ENCODE measurements around the gene SERPINB10. TPM values are rescaled to one million over a fixed set of nuclear protein-coding genes. Genes with fewer than 3 reads are reported as not detected.

Gene SERPINB10
- total and polyA plus RNA-seq, 4 donors, result 0.63 to 0.96 (median 0.64) TPM; not detected in 1

DNA sequence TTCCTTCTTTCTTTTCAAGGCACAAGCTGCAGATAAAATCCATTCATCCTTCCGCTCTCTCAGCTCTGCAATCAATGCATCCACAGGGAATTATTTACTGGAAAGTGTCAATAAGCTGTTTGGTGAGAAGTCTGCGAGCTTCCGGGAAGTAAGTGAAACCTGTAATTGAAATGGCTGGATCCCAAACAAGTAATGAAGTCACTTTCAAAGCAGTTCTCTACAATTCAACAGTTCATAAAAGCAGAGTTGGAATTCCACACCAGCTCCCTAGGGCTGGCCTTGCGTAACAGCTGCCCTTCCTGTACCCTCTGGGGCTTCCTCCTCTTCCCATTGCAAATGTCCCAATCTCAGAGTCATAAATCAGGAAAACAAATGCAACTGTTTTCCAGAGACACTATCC, 10.7 kb upstream of the SERPINB10 start:
- DNase-seq, result no peak
- H3K9ac ChIP-seq (ENCODE audit: insufficient read depth in 1 of 2, low read length in 2 of 2), result no peak overlapping the region
- H3K9me3 ChIP-seq (ENCODE audit: control insufficient read depth in 4 of 4, insufficient read depth in 3 of 4, low read length in 3 of 4), result no peaks in the 10 kb centered on the region
- TF ChIP-seq, protein P1, sequence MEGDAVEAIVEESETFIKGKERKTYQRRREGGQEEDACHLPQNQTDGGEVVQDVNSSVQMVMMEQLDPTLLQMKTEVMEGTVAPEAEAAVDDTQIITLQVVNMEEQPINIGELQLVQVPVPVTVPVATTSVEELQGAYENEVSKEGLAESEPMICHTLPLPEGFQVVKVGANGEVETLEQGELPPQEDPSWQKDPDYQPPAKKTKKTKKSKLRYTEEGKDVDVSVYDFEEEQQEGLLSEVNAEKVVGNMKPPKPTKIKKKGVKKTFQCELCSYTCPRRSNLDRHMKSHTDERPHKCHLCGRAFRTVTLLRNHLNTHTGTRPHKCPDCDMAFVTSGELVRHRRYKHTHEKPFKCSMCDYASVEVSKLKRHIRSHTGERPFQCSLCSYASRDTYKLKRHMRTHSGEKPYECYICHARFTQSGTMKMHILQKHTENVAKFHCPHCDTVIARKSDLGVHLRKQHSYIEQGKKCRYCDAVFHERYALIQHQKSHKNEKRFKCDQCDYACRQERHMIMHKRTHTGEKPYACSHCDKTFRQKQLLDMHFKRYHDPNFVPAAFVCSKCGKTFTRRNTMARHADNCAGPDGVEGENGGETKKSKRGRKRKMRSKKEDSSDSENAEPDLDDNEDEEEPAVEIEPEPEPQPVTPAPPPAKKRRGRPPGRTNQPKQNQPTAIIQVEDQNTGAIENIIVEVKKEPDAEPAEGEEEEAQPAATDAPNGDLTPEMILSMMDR (IDR thresholded peaks at IDR 0.05; ENCODE audit: control extremely low read depth, extremely low read depth), result no peak
- WGBS, 2 donors, result 67 to 70% methylated on average over 4 of the region's 4 CpGs
- no peaks in the 10 kb centered on the region for H3K27me3 ChIP-seq (ENCODE audit: control insufficient read depth in 3 of 3, insufficient read depth in 3 of 3, low read length in 2 of 3)
- no peak for ATAC-seq (ENCODE audit: insufficient read depth, low FRiP score)
- no peak overlapping the region for H3K4me3 ChIP-seq
- no peaks in the 10 kb centered on the region for H3K4me1 ChIP-seq (ENCODE audit: control insufficient read depth in 5 of 5, insufficient read depth in 5 of 5, low read length in 5 of 5)
- H3K36me3 ChIP-seq (ENCODE audit: control insufficient read depth in 4 of 4, insufficient read depth in 4 of 4, low read length in 4 of 4), result no peaks in the 10 kb centered on the region
- H3K27ac ChIP-seq (ENCODE audit: low read depth in 1 of 2, low read length in 1 of 2), result no peak overlapping the region

DNA sequence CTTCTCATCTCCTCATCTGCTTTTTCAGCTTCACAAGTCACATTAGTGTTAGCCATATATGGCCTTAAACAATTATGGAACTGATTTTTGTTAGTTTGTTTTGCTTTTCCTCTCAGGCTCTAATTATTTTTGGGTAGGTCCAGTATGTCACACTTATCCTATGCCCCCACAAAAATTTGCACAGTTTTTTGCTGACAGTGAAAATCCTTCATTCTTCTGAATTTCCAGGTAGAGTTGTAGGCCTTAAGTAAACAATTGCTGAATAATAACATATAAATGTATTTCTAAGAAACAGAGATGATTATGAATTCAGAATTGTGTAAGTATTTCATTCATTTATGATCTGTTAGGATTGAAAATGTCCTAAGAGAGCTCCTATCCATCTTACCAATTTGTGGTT, 8.6 kb upstream of the SERPINB10 start:
- DNase-seq (no peak), ATAC-seq (ENCODE audit: insufficient read depth, low FRiP score) (no peak)
- Histone ChIP-seq H3K9me3 (ENCODE audit: control insufficient read depth in 4 of 4, insufficient read depth in 3 of 4, low read length in 3 of 4) (no peaks in the 10 kb centered on the region), H3K36me3 (ENCODE audit: control insufficient read depth in 4 of 4, insufficient read depth in 4 of 4, low read length in 4 of 4) (no peaks in the 10 kb centered on the region), H3K4me1 (ENCODE audit: control insufficient read depth in 5 of 5, insufficient read depth in 5 of 5, low read length in 5 of 5) (no peaks in the 10 kb centered on the region), H3K9ac (ENCODE audit: insufficient read depth in 1 of 2, low read length in 2 of 2) (no peak overlapping the region), H3K4me3 (no peak overlapping the region), H3K27ac (ENCODE audit: low read depth in 1 of 2, low read length in 1 of 2) (no peak overlapping the region), H3K27me3 (ENCODE audit: control insufficient read depth in 3 of 3, insufficient read depth in 3 of 3, low read length in 2 of 3) (no peaks in the 10 kb centered on the region)
- TF ChIP-seq, protein P1 (IDR thresholded peaks at IDR 0.05; ENCODE audit: control extremely low read depth, extremely low read depth), result no peak

DNA sequence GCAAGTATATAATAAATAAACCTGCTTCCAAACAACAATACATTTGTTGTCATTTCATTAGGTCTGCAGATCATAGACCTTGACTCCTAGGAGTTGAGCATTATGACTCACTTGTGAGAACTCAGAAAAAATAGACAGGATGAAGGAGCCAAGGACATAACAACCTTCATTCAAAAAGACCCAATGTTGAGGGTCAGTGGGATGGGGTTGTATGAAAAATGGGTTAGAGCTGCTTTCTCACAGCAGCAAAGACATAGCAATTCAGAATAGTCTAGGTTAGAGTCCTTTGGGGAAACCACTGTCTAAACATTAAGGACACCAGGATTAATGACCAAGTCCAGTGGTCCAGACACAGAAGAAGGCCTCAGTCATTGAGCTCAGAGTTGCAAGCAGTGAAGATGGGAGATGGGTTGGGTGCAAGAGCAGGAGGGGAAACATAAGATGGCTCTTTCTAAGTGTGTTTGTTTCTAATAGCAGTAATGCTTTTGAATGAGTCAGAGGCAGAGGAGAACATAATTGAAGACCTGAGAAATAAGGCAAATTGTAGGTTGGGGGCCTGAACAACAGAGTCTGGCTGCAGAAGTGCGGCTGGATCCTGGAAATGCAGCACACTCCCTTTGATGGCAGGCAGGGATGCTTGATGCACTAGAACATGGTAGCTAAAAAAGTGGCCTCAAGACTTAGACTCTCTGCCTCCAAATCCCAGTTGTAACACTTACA, 3.7 kb upstream of the SERPINB10 start:
- H3K27ac ChIP-seq (ENCODE audit: low read depth in 1 of 2, low read length in 1 of 2), result no peak overlapping the region
- H3K27me3 ChIP-seq (ENCODE audit: control insufficient read depth in 3 of 3, insufficient read depth in 3 of 3, low read length in 2 of 3), result no peaks in the 10 kb centered on the region
- no peak overlapping the region for H3K9ac ChIP-seq (ENCODE audit: insufficient read depth in 1 of 2, low read length in 2 of 2)
- H3K36me3 ChIP-seq (ENCODE audit: control insufficient read depth in 4 of 4, insufficient read depth in 4 of 4, low read length in 4 of 4), result no peaks in the 10 kb centered on the region
- H3K4me1 ChIP-seq (ENCODE audit: control insufficient read depth in 5 of 5, insufficient read depth in 5 of 5, low read length in 5 of 5), result no peaks in the 10 kb centered on the region
- H3K4me3 ChIP-seq, result no peak overlapping the region
- TF ChIP-seq, protein P1 (IDR thresholded peaks at IDR 0.05; ENCODE audit: control extremely low read depth, extremely low read depth), result no peak
- no peak for DNase-seq
- H3K9me3 ChIP-seq (ENCODE audit: control insufficient read depth in 4 of 4, insufficient read depth in 3 of 4, low read length in 3 of 4), result no peaks in the 10 kb centered on the region
- ATAC-seq (ENCODE audit: insufficient read depth, low FRiP score), result no peak
- 95 to 96% methylated on average over 1 of the region's 1 CpG for WGBS, 2 donors

DNA sequence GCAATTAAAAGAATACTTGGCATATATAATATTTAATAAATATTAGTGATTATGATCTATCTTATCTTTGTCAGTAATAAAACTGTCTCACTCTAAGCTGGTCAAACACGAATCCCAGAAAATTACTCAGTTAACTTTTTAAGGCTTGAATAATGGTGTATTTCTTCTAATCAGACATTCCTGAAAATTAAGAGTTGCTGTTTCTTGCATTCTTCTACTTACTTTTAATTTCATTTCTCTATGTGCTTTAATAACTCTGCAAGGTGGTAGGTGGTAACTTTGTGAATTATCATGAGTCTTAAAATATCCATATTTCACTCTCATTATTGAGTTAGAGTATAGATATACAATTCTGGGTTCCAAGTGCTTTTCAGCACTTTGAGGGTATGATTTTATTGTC, 3.1 kb upstream of the SERPINB10 start:
- no peak overlapping the region for H3K27ac ChIP-seq (ENCODE audit: low read depth in 1 of 2, low read length in 1 of 2)
- H3K9ac ChIP-seq (ENCODE audit: insufficient read depth in 1 of 2, low read length in 2 of 2), result no peak overlapping the region
- H3K27me3 ChIP-seq (ENCODE audit: control insufficient read depth in 3 of 3, insufficient read depth in 3 of 3, low read length in 2 of 3), result no peaks in the 10 kb centered on the region
- TF ChIP-seq, protein P1 (IDR thresholded peaks at IDR 0.05; ENCODE audit: control extremely low read depth, extremely low read depth), result no peak
- H3K36me3 ChIP-seq (ENCODE audit: control insufficient read depth in 4 of 4, insufficient read depth in 4 of 4, low read length in 4 of 4), result no peaks in the 10 kb centered on the region
- ATAC-seq (ENCODE audit: insufficient read depth, low FRiP score) (no peak), DNase-seq (no peak)
- H3K9me3 ChIP-seq (ENCODE audit: control insufficient read depth in 4 of 4, insufficient read depth in 3 of 4, low read length in 3 of 4), result no peaks in the 10 kb centered on the region
- H3K4me1 ChIP-seq (ENCODE audit: control insufficient read depth in 5 of 5, insufficient read depth in 5 of 5, low read length in 5 of 5), result no peaks in the 10 kb centered on the region
- 64 to 96% methylated on average over 1 of the region's 1 CpG for WGBS, 2 donors
- no peak overlapping the region for H3K4me3 ChIP-seq

Data from lung (tissue), 12 donors.